ENCODE data around the gene HBD. TPM values are rescaled to one million over a fixed set of nuclear protein-coding genes. Genes with fewer than 3 reads are reported as not detected.
A peak's percentile ranks its signal among the peaks of the same experiment; 100 is the strongest.

The HBD gene
- total and polyA plus RNA-seq, 9 of the 15 experiments (the other 6 are each of a cell fraction or from before 2014, with no cell fraction given), result 11.8 to 169 (median 36.0) TPM

DNA sequence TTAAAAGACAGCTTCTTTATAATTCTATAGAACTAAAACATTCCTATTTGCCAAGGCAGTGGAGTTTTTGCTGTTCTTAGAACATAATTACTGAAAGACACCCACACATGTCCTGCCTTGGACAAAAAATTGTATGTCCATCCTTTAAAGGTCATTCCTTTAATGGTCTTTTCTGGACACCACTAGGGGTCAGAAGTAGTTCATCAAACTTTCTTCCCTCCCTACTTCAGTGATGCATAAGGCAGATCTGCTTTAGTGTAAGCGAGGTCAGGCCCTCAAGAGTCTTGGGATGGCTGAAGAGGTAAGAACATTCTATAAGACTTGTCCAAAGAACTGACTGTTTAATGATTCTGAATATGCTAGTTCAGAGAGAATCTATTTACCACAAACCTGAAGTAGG, 29.5 kb downstream of the HBD start (continued):
- TF ChIP-seq, protein P1, sequence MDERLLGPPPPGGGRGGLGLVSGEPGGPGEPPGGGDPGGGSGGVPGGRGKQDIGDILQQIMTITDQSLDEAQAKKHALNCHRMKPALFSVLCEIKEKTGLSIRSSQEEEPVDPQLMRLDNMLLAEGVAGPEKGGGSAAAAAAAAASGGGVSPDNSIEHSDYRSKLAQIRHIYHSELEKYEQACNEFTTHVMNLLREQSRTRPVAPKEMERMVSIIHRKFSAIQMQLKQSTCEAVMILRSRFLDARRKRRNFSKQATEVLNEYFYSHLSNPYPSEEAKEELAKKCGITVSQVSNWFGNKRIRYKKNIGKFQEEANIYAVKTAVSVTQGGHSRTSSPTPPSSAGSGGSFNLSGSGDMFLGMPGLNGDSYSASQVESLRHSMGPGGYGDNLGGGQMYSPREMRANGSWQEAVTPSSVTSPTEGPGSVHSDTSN (CRISPR knock-in tag; IDR thresholded peaks at IDR 0.05; ENCODE audit: low read depth), result no peak
- TF ChIP-seq, protein P1 (tag; conservative IDR thresholded peaks at IDR 0.05; ENCODE audit: low read depth), result 0 out of 2 replicates have a peak, but pooled peaks have one; percentile 19
- TF ChIP-seq, protein P2, sequence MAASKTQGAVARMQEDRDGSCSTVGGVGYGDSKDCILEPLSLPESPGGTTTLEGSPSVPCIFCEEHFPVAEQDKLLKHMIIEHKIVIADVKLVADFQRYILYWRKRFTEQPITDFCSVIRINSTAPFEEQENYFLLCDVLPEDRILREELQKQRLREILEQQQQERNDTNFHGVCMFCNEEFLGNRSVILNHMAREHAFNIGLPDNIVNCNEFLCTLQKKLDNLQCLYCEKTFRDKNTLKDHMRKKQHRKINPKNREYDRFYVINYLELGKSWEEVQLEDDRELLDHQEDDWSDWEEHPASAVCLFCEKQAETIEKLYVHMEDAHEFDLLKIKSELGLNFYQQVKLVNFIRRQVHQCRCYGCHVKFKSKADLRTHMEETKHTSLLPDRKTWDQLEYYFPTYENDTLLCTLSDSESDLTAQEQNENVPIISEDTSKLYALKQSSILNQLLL (CRISPR knock-in tag; IDR thresholded peaks at IDR 0.05; ENCODE audit: borderline replicate concordance), result no peak
- no peak for TF ChIP-seq PHB2 (IDR thresholded peaks at IDR 0.05; ENCODE audit: low read depth)
- TF ChIP-seq, protein P3, sequence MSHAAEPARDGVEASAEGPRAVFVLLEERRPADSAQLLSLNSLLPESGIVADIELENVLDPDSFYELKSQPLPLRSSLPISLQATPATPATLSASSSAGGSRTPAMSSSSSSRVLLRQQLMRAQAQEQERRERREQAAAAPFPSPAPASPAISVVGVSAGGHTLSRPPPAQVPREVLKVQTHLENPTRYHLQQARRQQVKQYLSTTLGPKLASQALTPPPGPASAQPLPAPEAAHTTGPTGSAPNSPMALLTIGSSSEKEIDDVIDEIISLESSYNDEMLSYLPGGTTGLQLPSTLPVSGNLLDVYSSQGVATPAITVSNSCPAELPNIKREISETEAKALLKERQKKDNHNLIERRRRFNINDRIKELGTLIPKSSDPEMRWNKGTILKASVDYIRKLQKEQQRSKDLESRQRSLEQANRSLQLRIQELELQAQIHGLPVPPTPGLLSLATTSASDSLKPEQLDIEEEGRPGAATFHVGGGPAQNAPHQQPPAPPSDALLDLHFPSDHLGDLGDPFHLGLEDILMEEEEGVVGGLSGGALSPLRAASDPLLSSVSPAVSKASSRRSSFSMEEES (CRISPR knock-in tag; IDR thresholded peaks at IDR 0.05), result no peak
- TF ChIP-seq FOS (IDR thresholded peaks at IDR 0.05; ENCODE audit: extremely low read depth, insufficient read length), result no peak
- TF ChIP-seq ZNF3 (CRISPR knock-in tag; IDR thresholded peaks at IDR 0.05), result no peak
- TF ChIP-seq ZNF165 (CRISPR knock-in tag; IDR thresholded peaks at IDR 0.05; ENCODE audit: borderline replicate concordance), result no peak
- no peak for TF ChIP-seq KAT7 (CRISPR knock-in tag; IDR thresholded peaks at IDR 0.05; ENCODE audit: borderline replicate concordance)
- TF ChIP-seq NFIX (CRISPR knock-in tag; IDR thresholded peaks at IDR 0.05; ENCODE audit: low read depth), result no peak
- TF ChIP-seq, protein P4, sequence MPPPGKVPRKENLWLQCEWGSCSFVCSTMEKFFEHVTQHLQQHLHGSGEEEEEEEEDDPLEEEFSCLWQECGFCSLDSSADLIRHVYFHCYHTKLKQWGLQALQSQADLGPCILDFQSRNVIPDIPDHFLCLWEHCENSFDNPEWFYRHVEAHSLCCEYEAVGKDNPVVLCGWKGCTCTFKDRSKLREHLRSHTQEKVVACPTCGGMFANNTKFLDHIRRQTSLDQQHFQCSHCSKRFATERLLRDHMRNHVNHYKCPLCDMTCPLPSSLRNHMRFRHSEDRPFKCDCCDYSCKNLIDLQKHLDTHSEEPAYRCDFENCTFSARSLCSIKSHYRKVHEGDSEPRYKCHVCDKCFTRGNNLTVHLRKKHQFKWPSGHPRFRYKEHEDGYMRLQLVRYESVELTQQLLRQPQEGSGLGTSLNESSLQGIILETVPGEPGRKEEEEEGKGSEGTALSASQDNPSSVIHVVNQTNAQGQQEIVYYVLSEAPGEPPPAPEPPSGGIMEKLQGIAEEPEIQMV (tag; conservative IDR thresholded peaks at IDR 0.05; ENCODE audit: low read depth), result no peak
- TF ChIP-seq CBX3 (IDR thresholded peaks at IDR 0.05; ENCODE audit: borderline replicate concordance in 1 of 2, low read length in 2 of 2), result 0 out of 3 replicates have a peak, but pooled peaks of 1 of the 2 experiments have one; percentile 39
- no peak for TF ChIP-seq SMARCA5 (IDR thresholded peaks at IDR 0.05)
- no peak for TF ChIP-seq BDP1 (IDR thresholded peaks at IDR 0.05; ENCODE audit: insufficient read depth, insufficient read length)
- no peak for TF ChIP-seq GATAD2A (IDR thresholded peaks at IDR 0.05)
- TF ChIP-seq HNRNPUL1 (IDR thresholded peaks at IDR 0.05; ENCODE audit: low read length), result no peak
- TF ChIP-seq, protein P5, sequence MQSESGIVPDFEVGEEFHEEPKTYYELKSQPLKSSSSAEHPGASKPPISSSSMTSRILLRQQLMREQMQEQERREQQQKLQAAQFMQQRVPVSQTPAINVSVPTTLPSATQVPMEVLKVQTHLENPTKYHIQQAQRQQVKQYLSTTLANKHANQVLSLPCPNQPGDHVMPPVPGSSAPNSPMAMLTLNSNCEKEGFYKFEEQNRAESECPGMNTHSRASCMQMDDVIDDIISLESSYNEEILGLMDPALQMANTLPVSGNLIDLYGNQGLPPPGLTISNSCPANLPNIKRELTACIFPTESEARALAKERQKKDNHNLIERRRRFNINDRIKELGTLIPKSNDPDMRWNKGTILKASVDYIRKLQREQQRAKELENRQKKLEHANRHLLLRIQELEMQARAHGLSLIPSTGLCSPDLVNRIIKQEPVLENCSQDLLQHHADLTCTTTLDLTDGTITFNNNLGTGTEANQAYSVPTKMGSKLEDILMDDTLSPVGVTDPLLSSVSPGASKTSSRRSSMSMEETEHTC (IDR thresholded peaks at IDR 0.05), result 0 out of 2 replicates have a peak, but pooled peaks have one; percentile 36

Measured in K562 (cell line).